K562 (cell line): ENCODE results near the gene TRIO. TPM values are rescaled to one million over a fixed set of nuclear protein-coding genes. Genes with fewer than 3 reads are reported as not detected.

Source experiments
- ATAC-seq: fragments of 200-7000 bp; cut with Tn5 transposase; 3 replicates; pipeline ENCODE4 v1.9.1; 2020; ENCODE audit warnings: moderate library complexity
- BruUV-seq: library from RNA; stranded (reverse); fragments of 400-500 nt; replicated peaks from 2 replicates; lab custom pipeline; 2021; lab: Mats Ljungman, UMichigan
- CTCF ChIA-PET: fragments of 300-600 bp; formaldehyde crosslinking; extraction: SDS; loops from one replicate; lab custom pipeline; 2021; ENCODE audit warnings: low intra/inter-chr PET ratio; lab: Yijun Ruan, JAX
- POLR2A ChIA-PET: fragments of 300-600, 350-650 bp; sonication (Branson Sonifier 250); formaldehyde crosslinking; extraction: SDS; loops from one replicate; lab custom pipeline; 2021; ENCODE audit warnings: antibody characterized with exemption, inconsistent platforms; lab: Yijun Ruan, JAX
- DNase-seq, 4 experiments: peaks; one replicate each; pipeline versions ENCODE4 v3.0.0 to v3.0.0-alpha.2; 2011 to 2018; ENCODE audit warnings: low spot score in 3 of 4, mixed read lengths in 3 of 4; ENCODE audit errors: extremely low read depth in 1 of 4
- FAIRE-seq: peaks from 2 replicates; lab custom pipeline; 2011; peaks lifted over from hg19 to GRCh38; lab: Jason Lieb, UNC
- H2AFZ ChIP-seq: 2 replicates; pipeline ENCODE4 v1.6.0; 2011; ENCODE audit warnings: low read depth, low read length, control low read depth, inconsistent platforms
- H3K27ac ChIP-seq: fragments of 200-600 bp; 3 replicates; pipeline ENCODE4 v1.8.0; 2011; ENCODE audit warnings: low read depth, mild to moderate bottlenecking, control low read depth, inconsistent platforms, low read length, moderate library complexity, mixed read lengths; ENCODE audit errors: extremely low read depth
- H3K27me3 ChIP-seq, 2 experiments: fragments of 300-600 bp in 1 of 2; 2 replicates in 1 of 2; 3 replicates in 1 of 2; pipeline versions ENCODE4 v1.6.0 to v1.8.0; 2011; ENCODE audit warnings: inconsistent platforms in 2 of 2, low read length in 2 of 2, mild to moderate bottlenecking in 1 of 2, mixed read lengths in 1 of 2, moderate library complexity in 1 of 2; ENCODE audit not compliant: control insufficient read depth in 2 of 2, insufficient read depth in 2 of 2
- H3K36me3 ChIP-seq: fragments of 300-600 bp; 3 replicates; pipeline ENCODE4 v1.8.0; 2011; ENCODE audit warnings: mild to moderate bottlenecking, low read length, inconsistent platforms; ENCODE audit not compliant: control insufficient read depth, insufficient read depth
- H3K4me1 ChIP-seq, 2 experiments: fragments of 200-600 bp in 1 of 2; replicated peaks in 1 of 2; 2 replicates in 1 of 2; 3 replicates in 1 of 2; pipeline versions ENCODE4 v1.5.1 to v1.8.0; 2011; ENCODE audit warnings: inconsistent platforms in 2 of 2, low read length in 2 of 2, mild to moderate bottlenecking in 1 of 2, mixed read lengths in 1 of 2, moderate library complexity in 1 of 2; ENCODE audit not compliant: control insufficient read depth in 2 of 2, insufficient read depth in 2 of 2
- H3K4me2 ChIP-seq: 2 replicates; pipeline ENCODE4 v1.6.1; 2011; ENCODE audit warnings: low read length, control low read depth, inconsistent platforms, mixed read lengths; ENCODE audit not compliant: insufficient read depth
- H3K4me3 ChIP-seq: fragments of 200-600 bp; sonication (generic), shearing (Covaris generic); 2 replicates; pipeline ENCODE4 v1.5.1; 2016; ENCODE audit warnings: control low read depth, inconsistent platforms
- H3K79me2 ChIP-seq: fragments of 200-600 bp; 3 replicates; pipeline ENCODE4 v1.8.0; 2011; ENCODE audit warnings: low read length, inconsistent platforms; ENCODE audit not compliant: control insufficient read depth, insufficient read depth
- H3K9ac ChIP-seq, 2 experiments: 2 replicates each; pipeline versions ENCODE4 v1.6.0 to v1.6.1; 2011; ENCODE audit warnings: low read depth in 2 of 2, low read length in 2 of 2, control low read depth in 1 of 2, inconsistent platforms in 1 of 2, mild to moderate bottlenecking in 1 of 2, mixed read lengths in 1 of 2; ENCODE audit not compliant: insufficient read depth in 1 of 2
- H3K9me1 ChIP-seq: one replicate; pipeline ENCODE4 v1.6.0; 2011; ENCODE audit warnings: inconsistent platforms, mild to moderate bottlenecking, low read length, moderate library complexity; ENCODE audit not compliant: control insufficient read depth, insufficient read depth
- H3K9me3 ChIP-seq: replicated peaks from 2 replicates; pipeline ENCODE4 v1.5.1; 2011; ENCODE audit warnings: low read depth, low read length, inconsistent platforms; ENCODE audit not compliant: control insufficient read depth, insufficient read depth
- H4K20me1 ChIP-seq: replicated peaks from 2 replicates; pipeline ENCODE4 v1.6.1; 2011; ENCODE audit warnings: low read length, inconsistent platforms, mixed read lengths; ENCODE audit not compliant: control insufficient read depth, insufficient read depth
- BCL6 ChIP-seq: fragments of 250-450 bp; sonication (Bioruptor Pico); IDR thresholded peaks from 2 replicates; pipeline ENCODE4 v1.4.0; 2020
- BRF1 ChIP-seq: IDR thresholded peaks from 3 replicates; pipeline ENCODE4 v1.6.1; 2011; ENCODE audit warnings: borderline replicate concordance, mild to moderate bottlenecking; ENCODE audit not compliant: insufficient read length; ENCODE audit errors: extremely low read depth
- DIDO1 ChIP-seq: fragments of 450-650 bp; IDR thresholded peaks from 2 replicates; pipeline ENCODE4 v1.6.1; 2016; ENCODE audit warnings: low read depth, missing biosample characterization, missing genetic modification characterization
- E2F3 ChIP-seq: fragments of 250-450 bp; sonication (Bioruptor Pico); IDR thresholded peaks from 2 replicates; pipeline ENCODE4 v1.4.0; 2020; ENCODE audit warnings: mild to moderate bottlenecking
- E2F4 ChIP-seq: sonication (generic); formaldehyde crosslinking; IDR thresholded peaks from 2 replicates; pipeline ENCODE4 v1.8.0; 2022; ENCODE audit warnings: mild to moderate bottlenecking, low read depth, missing genetic modification reagents
- FOXJ2 ChIP-seq: fragments of 200-800 bp; sonication (Bioruptor generic); IDR thresholded peaks from 2 replicates; pipeline ENCODE4 v1.6.1; 2016; ENCODE audit warnings: missing genetic modification characterization, missing compliant biosample characterization
- HSF4 ChIP-seq: fragments of 250-450 bp; sonication (Bioruptor Pico); IDR thresholded peaks from 2 replicates; pipeline ENCODE4 v2.1.2; 2022; ENCODE audit warnings: mild to moderate bottlenecking, moderate library complexity, borderline replicate concordance
- KLF10 ChIP-seq: fragments of 250-450 bp; sonication (Bioruptor Pico); IDR thresholded peaks from 2 replicates; pipeline ENCODE4 v1.6.1; 2021; ENCODE audit warnings: matching md5 sums
- PHTF2 ChIP-seq: fragments of 250-450 bp; sonication (Bioruptor Pico); IDR thresholded peaks from 2 replicates; pipeline ENCODE4 v1.5.0; 2021; ENCODE audit warnings: mild to moderate bottlenecking
- SIN3A ChIP-seq, 2 experiments: fragments of 150-350 bp in 1 of 2; IDR thresholded peaks; 2 replicates each; pipeline ENCODE4 v1.6.1; 2011 to 2016; ENCODE audit warnings: borderline replicate concordance in 2 of 2, low read depth in 2 of 2, low read length in 2 of 2, mild to moderate bottlenecking in 2 of 2, moderate library complexity in 2 of 2; ENCODE audit not compliant: control insufficient read depth in 1 of 2
- SNIP1 ChIP-seq: fragments of 450-650 bp; IDR thresholded peaks from 2 replicates; pipeline ENCODE4 v1.7.1; 2017; ENCODE audit warnings: low read depth, mild to moderate bottlenecking
- SRSF7 ChIP-seq: fragments of 200-400 bp; formaldehyde crosslinking; optimal IDR thresholded peaks from 2 replicates; pipeline ENCODE3; 2017; ENCODE audit warnings: mild to moderate bottlenecking, low read depth, low read length
- ZBTB43 ChIP-seq: sonication (generic); formaldehyde crosslinking; IDR thresholded peaks from 2 replicates; pipeline ENCODE4 v1.8.0; 2023; ENCODE audit warnings: mild to moderate bottlenecking, missing genetic modification reagents
- ZKSCAN1 ChIP-seq: fragments of 150-350 bp; IDR thresholded peaks from 2 replicates; pipeline ENCODE4 v1.6.1; 2016; ENCODE audit warnings: low read depth, low read length
- ZNF639 ChIP-seq, 2 experiments: fragments of 200-800 bp in 1 of 2; sonication (Bioruptor generic) in 1 of 2; sonication (generic) in 1 of 2; formaldehyde crosslinking in 1 of 2; IDR thresholded peaks in 1 of 2; conservative IDR thresholded peaks in 1 of 2; 2 replicates each; pipeline versions ENCODE4 v1.5.0 to v1.6.1; 2016 to 2020; ENCODE audit warnings: missing compliant biosample characterization in 1 of 2, missing genetic modification characterization in 1 of 2, missing genetic modification reagents in 1 of 2
- ZNF79 ChIP-seq: fragments of 250-450 bp; sonication (Bioruptor Pico); IDR thresholded peaks from 2 replicates; pipeline ENCODE4 v1.4.0; 2020; ENCODE audit warnings: low read depth, mild to moderate bottlenecking, moderate library complexity
- WGBS: fragments of 100-300 bp; shearing (Covaris generic); methylation state at CpG from one replicate; pipeline ENCODE4 v1.1.6; 2016; ENCODE audit warnings: low coverage, mixed read lengths; ENCODE audit not compliant: insufficient coverage; ENCODE audit errors: missing lambda C conversion rate; 5-methylcytosine and 5-hydroxymethylcytosine counted together
- in situ Hi-C: fragments of 300-500 bp; cut with MboI; formaldehyde crosslinking; loops from 4 replicates; pipeline ENCODE4 v1.15.0; 2018; ENCODE audit warnings: inconsistent platforms, mixed read lengths
- intact Hi-C: fragments of 100-400 bp; cut with micrococcal nuclease; formaldehyde crosslinking; loops from 2 replicates; pipeline ENCODE4 v1.14.2; 2022
- polyA plus RNA-seq, 8 experiments: library from polyadenylated mRNA; depleted of rRNA in 4 of 8; stranded (reverse) in 5 of 8; unstranded in 3 of 8; fragments of >200 nt; fragmentation: Nextera tagmentation in 2 of 8; fragmentation: Illumina TruSeq in 1 of 8; extraction: Ambion mirVana in 2 of 8; extraction: Trizol in 1 of 8; gene quantifications; 2 replicates each; pipeline versions ENCODE4 v1.2.1 to v1.2.3, GENCODE V29; 2011 to 2014; ENCODE audit warnings: inconsistent platforms in 1 of 8, missing spikeins in 1 of 8
- total RNA-seq, 7 experiments: library from RNA; depleted of rRNA in 6 of 7; stranded (reverse); fragments of >200 nt in 6 of 7; fragmentation: Illumina TruSeq in 2 of 7; extraction: Trizol in 2 of 7; gene quantifications; 2 replicates each; pipeline versions ENCODE4 v1.2.1 to v1.2.3, GENCODE V29; 2011 to 2021; ENCODE audit warnings: low replicate concordance in 1 of 7

TRIO gene
- total and polyA plus RNA-seq, 9 of the 15 experiments (the other 6 are each of a cell fraction or from before 2014, with no cell fraction given), result 0.24 to 5.0 (median 1.1) TPM

GRCh38 chr5:14247054-14247386, 103.9 kb downstream of the TRIO start:
- DNase-seq (no peak), FAIRE-seq (no peak), ATAC-seq (0 out of 3 replicates have a peak, but pooled peaks have one; percentile 22)
- no peak overlapping the region for H2AFZ ChIP-seq
- no peaks in the 10 kb centered on the region for H4K20me1 ChIP-seq
- H3K27ac ChIP-seq, result no peak overlapping the region
- H3K9me1 ChIP-seq, result no peaks in the 10 kb centered on the region
- in situ Hi-C loops, result no loop called here
- no peak overlapping the region for H3K4me2 ChIP-seq
- BruUV-seq, result no TSS peak
- peaks cover 21 to 36% of the 10 kb centered on the region in 2 experiments for H3K27me3 ChIP-seq
- no peaks in the 10 kb centered on the region for H3K9me3 ChIP-seq
- H3K36me3 ChIP-seq, result no peaks in the 10 kb centered on the region
- no peaks in the 10 kb centered on the region for H3K79me2 ChIP-seq
- H3K4me1 ChIP-seq, result peaks cover 0 to 4% of the 10 kb centered on the region in 2 experiments; a peak in 2 of 5 replicates
- POLR2A ChIA-PET, result interaction anchor here (1.0 kb wide), 1 partner anchor 11 kb away, joined by 3 read pairs; no protein-coding TSS in a partner anchor
- H3K9ac ChIP-seq, result peak overlapping the region in 1 of 2 experiments; percentile 46; a peak in 1 of 4 replicates
- intact Hi-C loops, result no loop called here
- H3K4me3 ChIP-seq, result no peak overlapping the region
- CTCF ChIA-PET, result no interaction called here
- 2% methylated on average over 4 of the region's 4 CpGs for WGBS
- TF ChIP-seq BRF1 (no peak), ZNF79 (CRISPR knock-in tag) (no peak), DIDO1 (tag) (no peak), SIN3A (IDR thresholded peaks at IDR 0.05; ENCODE audit: borderline replicate concordance in 2 of 2, control insufficient read depth in 1 of 2, low read depth in 2 of 2, low read length in 2 of 2) (no peak), E2F4 (no peak), BCL6 (CRISPR knock-in tag) (no peak), PHTF2 (CRISPR knock-in tag) (no peak), SRSF7 (no peak), SNIP1 (no peak), ZKSCAN1 (no peak), KLF10 (CRISPR knock-in tag) (no peak), ZBTB43 (CRISPR knock-in tag) (no peak), E2F3 (CRISPR knock-in tag) (no peak), HSF4 (CRISPR knock-in tag) (no peak), FOXJ2 (tag) (no peak), ZNF639 (CRISPR knock-in tag; conservative IDR thresholded peaks at IDR 0.05 in 1 of 2, IDR thresholded peaks at IDR 0.05 in 1 of 2) (no peak)
